Testis (tissue), 2 donors: ENCODE data around the gene CCR2.

Source experiments
- POLR2A ChIP-seq: fragments of 450-650 bp; IDR thresholded peaks from one replicate; pipeline ENCODE4 v1.6.1; 2017; ENCODE audit warnings: antibody characterized with exemption, mild to moderate bottlenecking, moderate library complexity
- TF ChIP-seq, protein P1 (sequence below), 3 experiments: fragments of 450-650 bp in 2 of 3; fragments of 200-600 bp in 1 of 3; sonication (generic) in 1 of 3; IDR thresholded peaks; one replicate each; pipeline ENCODE4 v1.5.1; 2016 to 2019; ENCODE audit warnings: antibody characterized with exemption in 3 of 3, mild to moderate bottlenecking in 2 of 3, moderate library complexity in 1 of 3

DNA sequence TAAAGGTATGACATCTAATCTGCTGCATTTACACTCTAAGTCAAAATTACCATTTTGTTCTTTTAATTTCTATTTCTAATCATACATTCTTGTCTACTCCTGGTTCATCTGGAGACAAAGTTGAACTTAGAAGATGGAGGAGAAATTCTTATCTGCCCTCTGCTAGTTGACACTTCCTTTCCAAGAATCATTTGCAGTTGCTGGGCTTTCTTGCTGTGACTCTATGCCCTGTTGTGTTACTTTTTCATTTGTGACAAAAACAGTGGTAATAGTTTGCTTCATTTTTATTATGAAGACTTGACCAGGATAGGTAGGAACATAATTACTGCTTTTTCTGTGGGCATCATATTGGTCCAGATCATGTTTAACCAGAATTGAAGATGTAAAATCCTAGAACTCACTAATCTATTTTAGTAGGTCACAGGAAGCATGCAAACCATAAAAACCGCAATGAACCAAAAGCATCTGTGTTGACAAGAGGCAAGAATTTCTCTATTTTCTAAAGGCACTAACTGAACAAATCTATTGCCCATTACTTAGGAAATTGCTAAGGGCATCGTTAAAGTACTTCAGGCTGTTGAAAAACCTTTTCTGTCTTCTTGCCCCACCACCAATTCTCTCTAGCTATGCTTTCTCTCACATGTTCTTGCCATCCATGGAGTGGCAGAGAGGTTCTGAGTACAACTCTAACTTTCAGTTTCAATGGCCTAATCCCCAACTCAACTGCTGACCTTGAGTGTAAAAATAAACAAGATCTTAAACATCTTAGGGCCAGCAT is 4.2 kb upstream of the CCR2 start:
- TF ChIP-seq, protein P1, sequence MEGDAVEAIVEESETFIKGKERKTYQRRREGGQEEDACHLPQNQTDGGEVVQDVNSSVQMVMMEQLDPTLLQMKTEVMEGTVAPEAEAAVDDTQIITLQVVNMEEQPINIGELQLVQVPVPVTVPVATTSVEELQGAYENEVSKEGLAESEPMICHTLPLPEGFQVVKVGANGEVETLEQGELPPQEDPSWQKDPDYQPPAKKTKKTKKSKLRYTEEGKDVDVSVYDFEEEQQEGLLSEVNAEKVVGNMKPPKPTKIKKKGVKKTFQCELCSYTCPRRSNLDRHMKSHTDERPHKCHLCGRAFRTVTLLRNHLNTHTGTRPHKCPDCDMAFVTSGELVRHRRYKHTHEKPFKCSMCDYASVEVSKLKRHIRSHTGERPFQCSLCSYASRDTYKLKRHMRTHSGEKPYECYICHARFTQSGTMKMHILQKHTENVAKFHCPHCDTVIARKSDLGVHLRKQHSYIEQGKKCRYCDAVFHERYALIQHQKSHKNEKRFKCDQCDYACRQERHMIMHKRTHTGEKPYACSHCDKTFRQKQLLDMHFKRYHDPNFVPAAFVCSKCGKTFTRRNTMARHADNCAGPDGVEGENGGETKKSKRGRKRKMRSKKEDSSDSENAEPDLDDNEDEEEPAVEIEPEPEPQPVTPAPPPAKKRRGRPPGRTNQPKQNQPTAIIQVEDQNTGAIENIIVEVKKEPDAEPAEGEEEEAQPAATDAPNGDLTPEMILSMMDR (IDR thresholded peaks at IDR 0.05), result no peak
- no peak for TF ChIP-seq POLR2A
